HK-2 (cell line): ENCODE data around the gene ATF6.

Experiments
- DNase-seq: peaks from one replicate; pipeline ENCODE4 v3.0.0-alpha.2; 2018; ENCODE audit not compliant: unreplicated experiment

Gene ATF6

GRCh38 chr1:161899091-161899490, 133.0 kb downstream of the ATF6 start:
- DNase-seq, result no peak

DNA sequence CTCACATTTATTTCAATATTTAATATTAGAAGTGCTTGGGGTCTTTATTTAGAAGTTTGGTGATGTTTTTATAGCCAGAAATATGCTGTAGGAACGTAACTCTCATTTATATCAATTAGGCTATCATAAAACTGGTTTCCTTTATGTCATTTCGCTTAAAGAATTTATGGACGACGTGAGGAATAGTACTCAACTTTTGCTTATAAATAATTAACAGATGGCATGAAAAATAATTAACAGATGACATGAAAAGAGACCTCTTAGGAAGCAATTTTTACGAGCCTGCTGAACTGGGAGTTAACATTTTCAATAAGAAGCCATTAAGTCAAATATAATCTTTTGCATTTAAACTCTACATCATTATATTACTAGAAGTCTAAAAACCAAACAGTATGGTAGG, 134.0 kb downstream of the ATF6 start:
- DNase-seq, result no peak

DNA sequence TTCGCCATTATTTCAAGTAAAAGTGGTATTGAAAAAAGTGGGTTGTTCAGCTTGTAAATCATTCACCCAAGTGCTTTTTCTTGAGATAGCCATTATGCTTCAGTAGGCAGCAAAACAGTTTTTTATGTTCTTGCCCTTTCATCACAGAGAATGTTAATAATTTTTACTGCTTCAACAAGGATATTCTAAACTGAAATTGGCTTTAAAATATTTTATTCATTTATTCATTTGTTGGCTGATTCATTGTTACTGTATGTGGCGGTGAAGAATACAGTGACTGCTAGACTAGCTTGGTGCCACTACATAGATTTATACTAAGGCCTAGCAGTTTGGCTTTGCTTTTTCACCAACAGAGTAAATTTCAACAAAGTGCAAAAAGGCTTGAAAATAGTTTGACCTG, 136.1 kb downstream of the ATF6 start:
- DNase-seq, result no peak

- no peak for DNase-seq
These were observed 139.3 kb downstream of the ATF6 start for GRCh38 chr1:161905269-161905884.

GRCh38 chr1:161907265-161907664, 141.1 kb downstream of the ATF6 start:
- DNase-seq, result no peak

DNA sequence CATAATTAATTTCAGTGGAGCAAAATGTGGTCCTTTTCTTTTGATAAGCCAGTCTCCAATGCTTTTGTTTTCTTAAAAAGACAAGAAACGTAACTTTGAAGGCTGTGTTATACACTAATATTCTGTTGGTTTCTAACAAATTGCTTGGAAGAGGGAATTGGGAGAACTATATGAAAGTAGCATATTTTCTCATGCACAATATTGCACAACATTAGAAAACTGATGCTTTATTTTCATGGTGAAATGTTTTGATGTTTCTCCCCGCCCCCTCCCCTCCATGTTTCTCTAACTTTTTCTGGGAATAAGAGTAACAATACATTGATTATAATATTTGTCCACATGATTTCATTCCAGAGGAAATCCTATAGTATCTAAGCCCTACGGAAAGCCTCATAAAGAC, 142.1 kb downstream of the ATF6 start:
- DNase-seq, result no peak

DNA sequence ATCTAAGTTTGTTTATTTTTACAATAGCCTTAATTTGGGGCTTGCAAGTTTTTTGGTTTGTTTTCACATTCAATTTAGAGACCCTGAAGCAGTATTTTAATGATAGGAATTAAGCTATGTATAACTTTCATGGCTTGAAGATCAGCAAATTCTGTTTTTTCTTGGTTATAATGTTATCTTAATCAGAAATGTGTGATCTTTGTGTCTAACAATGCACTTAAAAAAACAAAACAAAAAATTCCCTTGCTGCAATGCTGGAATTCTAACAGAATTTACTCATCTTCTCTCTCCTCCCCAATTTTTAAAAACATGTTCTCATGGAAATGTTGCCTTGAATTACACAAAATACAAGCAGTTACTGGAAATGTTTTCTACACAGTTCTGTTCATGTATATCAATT, 144.5 kb downstream of the ATF6 start:
- DNase-seq, result no peak

DNA sequence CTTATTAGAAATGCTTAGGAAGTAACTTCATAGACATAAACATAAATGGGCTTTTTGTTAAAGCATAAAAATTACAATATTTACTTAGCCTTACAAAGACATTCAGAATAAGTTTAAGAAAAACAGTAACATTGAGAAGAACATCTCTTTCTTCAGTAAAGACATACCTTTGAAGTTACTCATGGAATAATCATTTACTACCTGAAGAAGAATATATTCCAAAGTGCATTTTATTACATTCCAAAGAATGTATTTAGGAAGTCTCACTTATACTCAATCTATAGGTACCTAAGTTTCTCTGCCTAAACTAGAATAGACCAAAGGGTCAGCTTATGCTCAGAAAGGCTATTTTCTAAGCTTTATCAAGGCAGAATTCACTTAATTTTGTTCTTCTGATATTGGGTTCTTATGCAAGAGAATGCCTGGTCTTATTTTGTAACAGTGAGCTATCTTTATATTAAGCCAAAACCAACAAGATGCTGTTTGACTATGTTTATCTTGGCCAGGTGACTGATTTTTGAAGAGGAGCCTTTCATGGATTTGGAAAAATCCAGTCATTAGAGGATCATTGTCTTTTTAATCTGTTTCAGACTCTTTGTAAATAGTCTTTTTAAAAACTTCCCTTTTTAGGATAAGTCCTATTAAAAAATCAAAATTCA, 147.5 kb downstream of the ATF6 start:
- DNase-seq, result no peak

DNA sequence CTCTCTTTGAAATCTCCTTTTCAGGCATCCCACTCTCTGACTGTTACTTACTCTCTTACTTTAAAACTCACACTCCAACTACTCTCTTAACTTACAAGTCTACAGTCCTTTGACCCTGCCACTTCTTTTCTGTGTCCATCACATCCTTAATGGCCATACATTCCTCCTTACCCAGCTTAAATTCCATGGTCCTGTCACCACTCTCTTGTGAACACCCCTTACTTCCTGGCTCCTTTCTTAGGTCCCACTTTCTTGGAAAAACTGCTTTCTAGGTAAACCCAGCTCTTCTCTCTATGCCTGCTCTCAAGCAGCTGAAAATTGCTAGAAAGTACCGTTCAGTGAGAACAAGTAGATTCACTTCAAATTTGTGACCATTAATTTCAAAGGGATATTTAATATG, 148.5 kb downstream of the ATF6 start:
- DNase-seq, result no peak

DNA sequence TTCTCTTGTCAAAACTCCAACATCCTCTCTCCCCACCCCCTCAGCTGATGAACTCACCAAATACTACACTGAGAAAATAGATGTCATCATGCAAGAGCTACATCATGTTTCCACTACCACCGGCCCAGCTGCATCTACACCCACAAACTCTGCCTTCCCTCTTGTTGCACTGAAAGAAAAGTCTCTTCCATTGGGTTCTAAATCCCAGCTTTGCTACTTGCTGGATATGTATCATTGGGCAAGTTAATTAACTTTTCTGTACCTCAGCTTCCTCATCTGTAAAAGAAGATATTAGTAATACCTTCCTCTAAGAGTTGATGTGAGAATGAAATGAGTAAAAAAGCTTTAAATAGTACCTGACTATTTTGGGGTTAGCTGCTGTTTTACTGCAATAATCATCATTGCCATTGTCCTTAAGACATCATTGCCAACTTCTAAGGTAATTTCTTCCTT, 149.0 kb downstream of the ATF6 start:
- peak; percentile 18 for DNase-seq

DNA sequence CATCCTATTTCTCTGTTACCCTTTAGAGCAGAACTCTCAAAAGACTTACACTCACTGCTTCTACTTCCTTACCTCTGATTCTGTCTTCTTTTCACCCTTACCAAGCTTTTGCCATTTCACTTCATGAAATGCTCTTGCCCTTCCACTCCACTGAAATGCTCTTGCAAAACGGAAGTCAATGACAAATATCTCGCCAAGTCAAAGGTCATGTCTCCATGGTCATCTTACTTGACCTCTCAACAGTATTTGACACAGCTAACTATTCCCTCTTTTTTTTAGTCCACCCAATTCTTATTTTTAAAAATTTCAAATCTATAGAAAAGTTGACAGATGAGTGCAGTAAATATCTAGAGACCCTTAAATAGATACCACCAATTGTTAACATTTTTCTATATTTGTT, 149.9 kb downstream of the ATF6 start:
- no peak for DNase-seq

GRCh38 chr1:161919229-161919628, 153.1 kb downstream of the ATF6 start:
- DNase-seq, result no peak

DNA sequence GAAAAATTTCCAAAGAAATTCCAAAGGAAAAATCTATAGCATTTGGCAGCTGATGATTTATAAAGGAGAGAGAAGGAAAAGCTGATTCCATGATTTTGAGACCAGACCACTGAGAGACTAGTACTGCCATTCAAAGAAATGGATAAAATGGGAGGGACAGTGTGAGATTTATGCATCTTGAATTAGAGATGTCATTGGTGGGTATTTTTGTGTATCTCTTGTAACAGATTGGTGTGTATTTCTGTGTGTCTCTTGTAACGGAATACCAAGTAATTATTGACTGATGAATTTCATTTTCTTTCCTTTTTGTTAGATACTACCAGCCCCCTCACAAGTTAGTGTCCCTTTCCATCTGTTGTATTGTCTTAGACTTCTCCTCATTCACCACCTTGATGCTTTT, 155.4 kb downstream of the ATF6 start:
- DNase-seq, result no peak

GRCh38 chr1:161921990-161922389, 155.9 kb downstream of the ATF6 start:
- DNase-seq, result no peak

DNA sequence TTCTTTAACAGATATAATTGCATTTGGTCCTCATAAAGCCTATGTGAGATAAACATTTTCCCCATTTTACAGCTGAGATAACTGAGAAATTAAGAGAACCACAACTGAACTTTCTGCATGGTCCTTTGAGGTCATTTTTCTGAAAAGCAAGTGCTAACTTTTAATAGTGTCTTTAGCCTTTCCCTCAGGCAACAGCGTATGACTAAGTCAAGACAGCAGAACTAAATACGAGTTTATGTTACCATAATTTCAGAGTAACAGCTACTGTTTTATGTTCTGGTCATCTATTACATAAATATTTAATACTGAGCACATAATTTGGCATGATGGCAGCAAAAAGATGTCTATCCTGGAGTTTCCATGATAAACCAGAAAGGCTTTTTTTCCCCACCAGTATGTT, 161.9 kb downstream of the ATF6 start:
- DNase-seq, result no peak

GRCh38 chr1:161929137-161929536, 163.0 kb downstream of the ATF6 start:
- no peak for DNase-seq

- no peak for DNase-seq
These were observed 163.9 kb downstream of the ATF6 start for GRCh38 chr1:161930064-161930463.

GRCh38 chr1:161932668-161933067, 166.5 kb downstream of the ATF6 start:
- no peak for DNase-seq

DNA sequence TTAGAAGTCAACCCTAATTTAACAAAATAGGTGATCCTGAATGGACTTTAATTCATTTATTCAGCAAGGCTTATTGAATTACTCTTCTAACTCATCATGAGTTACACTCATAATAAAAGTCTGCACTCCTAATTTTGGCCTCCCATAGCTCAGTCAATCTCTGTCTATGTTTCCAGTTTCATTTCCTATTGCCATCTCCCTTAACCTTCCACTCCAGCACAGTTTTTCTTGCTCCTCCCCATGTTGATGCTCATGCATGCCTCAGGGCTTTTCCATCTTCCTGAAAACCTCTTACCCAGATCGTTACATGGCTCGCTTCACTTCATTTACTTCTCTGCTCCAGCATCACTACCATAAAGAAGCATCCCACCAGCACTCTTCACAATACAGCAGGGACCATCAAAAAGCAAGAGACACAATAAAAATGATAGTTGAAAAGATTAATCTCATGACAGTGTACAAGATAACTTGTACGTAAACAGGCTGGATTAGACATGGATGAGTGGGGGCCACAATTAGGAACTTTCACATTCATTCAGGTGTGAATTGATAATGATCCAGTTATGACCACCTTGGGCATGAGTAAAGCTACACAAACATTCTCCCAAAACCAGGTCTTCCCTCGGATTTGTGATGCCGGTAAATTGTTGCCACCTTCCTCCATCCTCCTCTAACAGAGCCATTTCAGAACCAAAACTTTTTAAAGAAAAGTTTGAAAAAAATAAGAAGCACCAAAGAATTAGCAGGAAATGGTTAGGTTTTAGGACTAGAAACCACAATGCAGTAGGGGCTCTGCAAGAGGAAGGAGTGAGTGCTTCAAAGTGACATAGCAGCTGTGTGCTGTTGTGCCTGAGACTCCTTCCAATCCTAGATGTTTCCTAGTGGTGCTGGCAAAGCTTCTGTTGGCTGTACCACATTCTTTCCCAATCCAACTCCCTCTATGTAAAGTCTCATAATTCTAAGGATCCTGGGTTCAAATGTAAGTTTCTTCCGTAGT, 167.8 kb downstream of the ATF6 start:
- no peak for DNase-seq

DNA sequence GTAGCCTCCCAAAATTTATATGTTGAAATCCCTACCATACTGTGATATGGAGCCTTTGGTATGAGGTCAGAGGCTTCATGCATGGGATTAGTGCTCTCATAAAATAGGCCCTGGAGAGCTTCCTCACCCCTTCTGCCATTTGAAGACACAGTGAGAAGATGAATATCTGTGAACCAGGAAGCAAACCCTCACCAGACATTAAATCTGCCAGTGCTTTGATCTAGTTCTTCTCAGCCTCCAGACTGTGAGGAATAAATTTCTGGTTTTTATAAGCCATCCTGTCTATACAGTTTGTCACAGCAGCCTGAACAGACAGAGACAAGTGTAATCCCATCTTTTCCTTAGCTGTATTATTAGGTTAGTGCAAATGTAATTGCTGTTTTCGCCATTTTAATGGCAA, 169.1 kb downstream of the ATF6 start:
- no peak for DNase-seq

DNA sequence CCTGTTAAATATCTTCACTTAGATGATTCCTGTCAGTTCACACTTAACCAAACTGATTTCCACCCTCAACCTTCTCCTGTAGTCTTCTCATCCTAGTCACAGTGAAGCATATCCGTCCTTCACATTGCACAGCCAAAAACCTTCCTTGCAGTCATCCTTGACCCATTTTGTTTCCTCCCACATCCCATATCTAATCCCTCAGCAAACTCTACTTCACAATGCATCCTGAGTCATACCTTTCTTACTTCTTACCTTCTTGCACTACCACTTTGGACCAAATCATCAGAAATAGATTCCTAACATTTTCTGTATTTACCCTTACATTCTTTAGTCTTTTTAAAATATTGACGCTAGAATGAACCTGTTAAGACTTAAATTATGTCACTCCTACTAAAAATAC, 170.7 kb downstream of the ATF6 start:
- DNase-seq, result no peak

- no peak for DNase-seq
These were observed 174.9 kb downstream of the ATF6 start for GRCh38 chr1:161940866-161941591.
